Right forelimb (tissue), 1 donor: ENCODE measurements around the gene MED12L.

ENCODE experiments used
- DNase-seq: peaks from one replicate; pipeline ENCODE4 v3.0.0-alpha.2; 2018

MED12L gene

DNA sequence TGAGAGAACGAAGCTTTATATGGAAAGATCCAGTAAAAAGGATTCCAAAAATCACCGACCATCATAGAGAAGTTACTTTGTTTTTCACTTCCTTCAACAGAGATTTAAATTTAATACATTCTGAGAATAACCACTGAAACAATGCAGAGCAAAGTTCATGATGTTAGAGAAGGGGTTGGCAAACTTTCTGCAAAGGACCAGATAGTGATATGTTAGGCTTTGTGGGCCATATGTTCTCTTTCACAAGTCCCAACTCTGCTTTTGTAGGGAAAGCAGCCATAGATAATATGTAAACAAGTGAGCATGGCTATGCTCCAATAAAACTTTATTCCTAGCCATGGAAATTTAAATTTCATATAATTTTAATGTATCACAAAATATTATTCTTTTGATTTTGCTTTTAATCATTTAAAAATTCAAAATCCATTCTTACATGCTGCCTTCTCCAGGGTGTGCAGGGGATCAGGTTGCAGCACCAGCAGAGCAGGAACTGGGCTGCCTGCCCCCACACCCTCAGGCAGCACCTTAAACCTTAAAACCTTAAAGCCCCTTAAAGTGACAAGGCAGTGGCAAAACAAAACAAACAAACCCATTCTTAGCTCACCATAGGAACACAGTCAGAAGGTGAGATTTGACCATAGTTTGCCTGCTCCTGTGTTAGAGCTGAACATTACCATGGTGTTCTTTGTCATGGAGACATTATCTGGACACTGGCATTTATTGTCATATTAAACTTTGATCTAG, 392.3 kb downstream of the MED12L start:
- DNase-seq: no peak

DNA sequence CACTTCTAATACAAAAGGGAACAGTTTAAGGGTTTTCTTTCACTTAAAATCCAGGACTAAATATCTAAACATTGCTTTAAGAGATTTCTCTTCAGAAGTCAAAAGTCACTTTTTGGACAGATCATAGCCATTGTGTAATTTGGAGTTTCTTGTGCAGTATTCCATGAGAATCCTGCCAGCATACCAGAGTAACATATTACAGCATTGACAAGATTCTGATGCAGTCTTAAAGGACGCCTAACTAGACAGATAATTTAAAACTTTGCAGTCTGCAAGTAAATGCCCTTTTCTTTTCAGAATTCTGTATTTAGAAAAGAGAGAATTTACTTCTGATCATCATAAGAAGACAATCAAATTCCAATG, 392.9 kb downstream of the MED12L start:
- DNase-seq: no peak

DNA sequence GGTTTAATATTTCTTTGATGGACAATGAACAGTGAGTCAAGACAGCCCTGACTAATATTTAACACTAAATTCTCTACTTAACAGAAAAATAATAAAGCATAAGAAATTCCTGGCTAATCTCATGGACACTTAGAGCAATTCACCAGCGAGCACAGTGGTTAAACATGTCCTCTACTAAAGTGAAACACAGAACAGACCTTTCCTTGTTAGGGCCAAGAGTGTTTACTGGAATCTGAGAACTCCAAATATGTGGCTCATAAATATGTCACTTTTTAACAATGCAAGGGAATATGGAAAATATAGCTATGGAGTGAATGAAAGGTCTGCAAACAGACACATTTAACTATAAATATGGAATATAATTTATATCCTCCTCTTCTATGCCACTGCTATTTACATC, 394.0 kb downstream of the MED12L start:
- no peak for DNase-seq

DNA sequence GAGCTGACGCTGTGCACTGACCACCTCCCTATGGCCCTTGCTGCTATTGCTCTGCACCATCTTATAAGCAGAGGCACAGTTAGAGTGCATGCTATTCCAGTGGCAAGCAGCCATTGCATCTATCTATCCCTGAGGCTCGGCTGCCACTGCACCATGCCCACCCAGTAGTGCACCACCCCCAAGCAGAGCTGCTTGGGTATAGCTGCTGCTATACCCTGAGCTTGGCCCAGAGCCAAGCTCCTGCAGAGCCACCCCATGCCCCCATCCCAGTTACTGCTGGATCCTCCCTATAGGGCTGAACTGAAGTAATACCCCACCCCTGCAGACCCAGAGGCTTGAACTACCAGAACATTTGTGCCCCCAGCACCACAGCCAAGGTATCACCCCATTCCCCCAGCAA, 395.0 kb downstream of the MED12L start:
- DNase-seq: no peak

DNA sequence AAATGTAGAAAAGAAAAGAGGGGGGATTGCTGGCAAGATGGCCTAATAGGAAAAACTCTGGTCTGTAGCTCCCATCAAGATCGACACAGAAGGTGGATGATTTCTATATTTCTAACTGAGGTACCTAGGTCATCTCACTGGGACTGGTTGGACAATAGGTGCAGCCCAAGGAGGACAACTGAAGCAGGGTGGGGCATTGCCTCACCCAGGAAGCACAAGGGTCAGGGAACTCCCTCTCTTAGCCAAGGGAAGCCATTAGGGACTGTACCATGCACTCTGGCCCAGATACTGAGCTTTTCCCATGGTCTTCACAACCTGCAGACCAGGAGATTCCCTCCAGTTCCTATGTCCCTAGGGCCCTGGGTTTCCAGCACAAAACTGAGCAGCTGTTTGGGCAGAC, 398.0 kb downstream of the MED12L start:
- no peak for DNase-seq

DNA sequence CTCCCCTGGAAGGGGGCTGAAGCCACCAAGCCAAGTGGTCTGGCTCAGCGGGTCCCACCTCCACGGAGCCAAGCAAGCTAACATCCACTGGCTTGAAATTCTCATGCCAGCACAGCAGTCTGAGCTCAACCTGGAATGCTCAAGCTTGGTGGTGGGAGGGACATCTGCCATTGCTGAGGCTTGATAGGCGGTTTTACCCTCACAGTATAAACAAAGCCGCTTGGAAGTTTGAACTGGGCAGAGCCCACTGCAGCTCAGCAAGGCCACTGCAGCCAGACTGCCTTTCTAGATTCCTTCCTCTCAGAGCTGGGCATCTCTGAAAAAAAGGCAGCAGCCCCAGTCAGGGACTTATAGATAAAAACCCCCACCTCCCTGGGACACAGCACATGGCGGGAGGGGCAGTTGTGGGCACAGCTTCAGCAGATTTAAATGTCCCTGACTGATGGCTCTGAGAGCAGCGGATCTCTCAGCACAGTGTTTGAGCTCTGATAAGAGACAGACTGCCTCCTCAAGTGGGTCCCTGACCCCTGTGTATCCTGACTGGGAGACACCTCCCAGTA, 398.6 kb downstream of the MED12L start:
- no peak for DNase-seq
